WTC11 (cell line): Measurements from ENCODE around the gene ITGAE. TPM values are rescaled to one million over a fixed set of nuclear protein-coding genes. Genes with fewer than 3 reads are reported as not detected.

ENCODE experiments used
- ATAC-seq: fragments of 200-7000 bp; cut with Tn5 transposase; 2 replicates; pipeline ENCODE4 v1.10.0; 2021; ENCODE audit warnings: mild to moderate bottlenecking, moderate library complexity
- CTCF ChIA-PET: fragments of 300-600 bp; sonication (Branson Sonifier 250); formaldehyde crosslinking; loops from one replicate; lab custom pipeline; 2021; ENCODE audit warnings: antibody characterized with exemption; lab: Charles Lee
- POLR2A ChIA-PET: fragments of 350-600 bp; sonication (Branson Sonifier 250); formaldehyde crosslinking; loops from one replicate; lab custom pipeline; 2021; ENCODE audit warnings: antibody characterized with exemption; lab: Charles Lee
- DNase-seq: peaks from one replicate; pipeline ENCODE4 v3.0.0; 2021; ENCODE audit warnings: low spot score
- H3K27ac Mint-ChIP-seq: 2 replicates; pipeline ENCODE4 v1.8.0; 2021; ENCODE audit warnings: mixed read lengths
- H3K27me3 Mint-ChIP-seq: 2 replicates; pipeline ENCODE4 v1.8.0; 2021; ENCODE audit warnings: low read depth, mild to moderate bottlenecking, moderate library complexity, mixed read lengths
- H3K36me3 Mint-ChIP-seq: 2 replicates; pipeline ENCODE4 v1.8.0; 2021; ENCODE audit warnings: mixed read lengths
- H3K4me1 Mint-ChIP-seq: 2 replicates; pipeline ENCODE4 v1.8.0; 2022; ENCODE audit warnings: mixed read lengths
- H3K4me3 Mint-ChIP-seq: 2 replicates; pipeline ENCODE4 v1.8.0; 2021; ENCODE audit warnings: mild to moderate bottlenecking, moderate library complexity, mixed read lengths
- H3K9me3 Mint-ChIP-seq: 2 replicates; pipeline ENCODE4 v1.8.0; 2021; ENCODE audit warnings: mixed read lengths
- ELF4 ChIP-seq: sonication (generic); formaldehyde crosslinking; IDR thresholded peaks from 2 replicates; pipeline ENCODE4 v1.8.1; 2022; ENCODE audit warnings: low read depth, mild to moderate bottlenecking, moderate library complexity, missing genetic modification reagents
- FOXK1 ChIP-seq: sonication (generic); formaldehyde crosslinking; IDR thresholded peaks from 2 replicates; pipeline ENCODE4 v1.8.0; 2022; ENCODE audit warnings: mild to moderate bottlenecking, moderate library complexity, missing genetic modification reagents
- GABPB1 ChIP-seq: sonication (generic); formaldehyde crosslinking; IDR thresholded peaks from 2 replicates; pipeline ENCODE4 v1.8.1; 2023; ENCODE audit warnings: mild to moderate bottlenecking, missing genetic modification reagents
- HMGA2 ChIP-seq: fragments of 250-450 bp; sonication (Bioruptor Pico); IDR thresholded peaks from 2 replicates; pipeline ENCODE4 v1.4.0; 2021; ENCODE audit warnings: mild to moderate bottlenecking, moderate library complexity
- IRF2 ChIP-seq: sonication (generic); formaldehyde crosslinking; IDR thresholded peaks from 2 replicates; pipeline ENCODE4 v1.8.0; 2022; ENCODE audit warnings: low read depth, missing genetic modification reagents, borderline replicate concordance
- JAZF1 ChIP-seq: fragments of 250-450 bp; sonication (Bioruptor Pico); IDR thresholded peaks from 2 replicates; pipeline ENCODE4 v1.9.0; 2021; ENCODE audit warnings: moderate library complexity, mild to moderate bottlenecking, inconsistent platforms
- MYBL2 ChIP-seq: sonication (generic); formaldehyde crosslinking; IDR thresholded peaks from 2 replicates; pipeline ENCODE4 v1.8.1; 2023; ENCODE audit warnings: mild to moderate bottlenecking, moderate library complexity, missing genetic modification reagents
- NFE2L1 ChIP-seq: sonication (generic); formaldehyde crosslinking; IDR thresholded peaks from 2 replicates; pipeline ENCODE4 v1.8.1; 2023; ENCODE audit warnings: missing genetic modification reagents
- PRRX2 ChIP-seq: fragments of 250-450 bp; sonication (Bioruptor Pico); IDR thresholded peaks from 2 replicates; pipeline ENCODE4 v1.8.0; 2021; ENCODE audit warnings: mild to moderate bottlenecking
- RELA ChIP-seq: sonication (generic); formaldehyde crosslinking; IDR thresholded peaks from 2 replicates; pipeline ENCODE4 v1.8.1; 2022; ENCODE audit warnings: missing genetic modification reagents, mild to moderate bottlenecking, borderline replicate concordance
- RORB ChIP-seq: fragments of 250-450 bp; sonication (Bioruptor Pico); IDR thresholded peaks from 2 replicates; pipeline ENCODE4 v1.9.0; 2021; ENCODE audit warnings: mild to moderate bottlenecking
- ZNF121 ChIP-seq: sonication (generic); formaldehyde crosslinking; IDR thresholded peaks from 2 replicates; pipeline ENCODE4 v1.8.0; 2023; ENCODE audit warnings: missing genetic modification reagents
- total RNA-seq: library from RNA; stranded (reverse); gene quantifications from 3 replicates; pipeline ENCODE4 v1.2.3, GENCODE V29; 2021
- TF ChIP-seq, protein P1 (sequence below): sonication (generic); formaldehyde crosslinking; IDR thresholded peaks from 2 replicates; pipeline ENCODE4 v1.8.1; 2023; ENCODE audit warnings: mild to moderate bottlenecking, missing genetic modification reagents
- TF ChIP-seq, protein P2 (sequence below): fragments of 250-450 bp; sonication (Bioruptor Pico); IDR thresholded peaks from 2 replicates; pipeline ENCODE4 v1.9.0; 2021; ENCODE audit warnings: mild to moderate bottlenecking
- TF ChIP-seq, protein P3 (sequence below): sonication (generic); formaldehyde crosslinking; IDR thresholded peaks from 2 replicates; pipeline ENCODE4 v1.8.1; 2022; ENCODE audit warnings: mild to moderate bottlenecking, moderate library complexity, missing genetic modification reagents
- TF ChIP-seq, protein P4 (sequence below): sonication (generic); formaldehyde crosslinking; conservative IDR thresholded peaks from 2 replicates; pipeline ENCODE4 v1.8.1; 2022; ENCODE audit warnings: mild to moderate bottlenecking, missing genetic modification reagents
- TF ChIP-seq, protein P5 (sequence below): sonication (generic); formaldehyde crosslinking; IDR thresholded peaks from 2 replicates; pipeline ENCODE4 v1.8.0; 2023; ENCODE audit warnings: mild to moderate bottlenecking, missing genetic modification reagents
- TF ChIP-seq, protein P6 (sequence below): fragments of 250-450 bp; sonication (Bioruptor Pico); IDR thresholded peaks from 2 replicates; pipeline ENCODE4 v2.1.2; 2022; ENCODE audit warnings: mild to moderate bottlenecking, moderate library complexity
- TF ChIP-seq, protein P7 (sequence below): sonication (generic); formaldehyde crosslinking; IDR thresholded peaks from 2 replicates; pipeline ENCODE4 v1.8.1; 2022; ENCODE audit warnings: low read depth, missing genetic modification reagents, borderline replicate concordance

The ITGAE gene
- total RNA-seq, 1 experiment from 2014 or later = 19.5 TPM

DNA sequence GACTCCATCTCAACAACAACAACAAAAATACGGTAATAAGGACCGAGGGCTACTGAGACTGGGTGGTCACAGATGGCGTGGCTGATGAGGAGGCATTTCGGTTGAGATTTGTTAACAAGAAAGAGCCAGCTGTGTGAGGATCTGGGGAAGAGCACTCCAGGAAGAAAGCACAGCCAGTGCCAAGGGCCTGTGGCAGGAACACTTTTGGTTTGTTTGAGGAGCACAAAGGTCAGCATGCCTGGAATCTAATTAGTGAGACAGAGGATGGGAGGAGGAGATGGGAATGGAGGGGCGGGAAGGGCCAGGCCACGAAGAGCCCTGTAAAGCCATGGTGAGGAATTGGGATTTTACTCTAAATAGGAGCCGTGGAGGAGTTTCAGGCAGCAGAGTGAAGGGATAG, 52.4 kb downstream of the ITGAE start:
- ChIA-PET POLR2A (no interaction called here), CTCF (interaction anchor here (1.2 to 10.0 kb wide), 2 partner anchors 10 to 14 kb away, joined by 3 to 117 read pairs; no protein-coding TSS in a partner anchor)
- no peaks in the 10 kb centered on the region for H3K36me3 Mint-ChIP-seq
- H3K9me3 Mint-ChIP-seq = no peaks in the 10 kb centered on the region
- DNase-seq (no peak), ATAC-seq (no peak)
- TF ChIP-seq, protein P1, sequence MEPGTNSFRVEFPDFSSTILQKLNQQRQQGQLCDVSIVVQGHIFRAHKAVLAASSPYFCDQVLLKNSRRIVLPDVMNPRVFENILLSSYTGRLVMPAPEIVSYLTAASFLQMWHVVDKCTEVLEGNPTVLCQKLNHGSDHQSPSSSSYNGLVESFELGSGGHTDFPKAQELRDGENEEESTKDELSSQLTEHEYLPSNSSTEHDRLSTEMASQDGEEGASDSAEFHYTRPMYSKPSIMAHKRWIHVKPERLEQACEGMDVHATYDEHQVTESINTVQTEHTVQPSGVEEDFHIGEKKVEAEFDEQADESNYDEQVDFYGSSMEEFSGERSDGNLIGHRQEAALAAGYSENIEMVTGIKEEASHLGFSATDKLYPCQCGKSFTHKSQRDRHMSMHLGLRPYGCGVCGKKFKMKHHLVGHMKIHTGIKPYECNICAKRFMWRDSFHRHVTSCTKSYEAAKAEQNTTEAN = no peak
- H3K4me1 Mint-ChIP-seq = peaks cover 5% of the 10 kb centered on the region; the same call in 1 of the 2 replicates
- no peaks in the 10 kb centered on the region for H3K27me3 Mint-ChIP-seq
- no peak overlapping the region for H3K4me3 Mint-ChIP-seq
- H3K27ac Mint-ChIP-seq = no peak overlapping the region

DNA sequence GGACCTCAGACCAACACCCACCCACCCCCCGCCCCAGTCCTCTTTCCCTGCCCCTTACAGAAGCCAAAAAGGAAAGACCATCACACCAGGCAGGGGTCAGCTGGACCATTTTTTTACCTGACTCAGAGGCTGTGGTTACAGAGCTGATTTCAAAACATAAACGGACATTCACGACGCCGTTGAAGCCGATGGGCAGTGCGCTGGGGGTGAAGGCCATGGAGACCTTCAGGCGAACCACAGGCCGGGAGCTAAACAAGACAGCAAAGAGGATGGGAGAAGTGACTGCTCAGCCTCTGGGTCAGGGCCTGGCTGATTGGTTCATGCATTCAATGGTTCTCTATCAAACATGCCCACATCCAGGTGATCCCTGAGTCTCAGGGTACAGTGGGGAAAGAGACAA, 53.2 kb downstream of the ITGAE start:
- Mint-ChIP-seq H3K27ac (0 out of 2 replicates have a peak overlapping the region, but pooled peaks have one; percentile 11), H3K27me3 (no peaks in the 10 kb centered on the region), H3K9me3 (no peaks in the 10 kb centered on the region), H3K4me3 (no peak overlapping the region)
- no peak for ATAC-seq
- TF ChIP-seq FOXK1 (no peak), MYBL2 (CRISPR knock-in tag) (no peak), IRF2 (no peak), ELF4 (CRISPR knock-in tag) (no peak), HMGA2 (no peak), NFE2L1 (CRISPR knock-in tag) (no peak), ZNF121 (no peak), PRRX2 (no peak), RORB (no peak), GABPB1 (CRISPR knock-in tag) (no peak), RELA (CRISPR knock-in tag) (no peak), JAZF1 (no peak)
- TF ChIP-seq, protein P2, sequence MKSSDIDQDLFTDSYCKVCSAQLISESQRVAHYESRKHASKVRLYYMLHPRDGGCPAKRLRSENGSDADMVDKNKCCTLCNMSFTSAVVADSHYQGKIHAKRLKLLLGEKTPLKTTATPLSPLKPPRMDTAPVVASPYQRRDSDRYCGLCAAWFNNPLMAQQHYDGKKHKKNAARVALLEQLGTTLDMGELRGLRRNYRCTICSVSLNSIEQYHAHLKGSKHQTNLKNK (CRISPR knock-in tag) = no peak
- TF ChIP-seq, protein P3, sequence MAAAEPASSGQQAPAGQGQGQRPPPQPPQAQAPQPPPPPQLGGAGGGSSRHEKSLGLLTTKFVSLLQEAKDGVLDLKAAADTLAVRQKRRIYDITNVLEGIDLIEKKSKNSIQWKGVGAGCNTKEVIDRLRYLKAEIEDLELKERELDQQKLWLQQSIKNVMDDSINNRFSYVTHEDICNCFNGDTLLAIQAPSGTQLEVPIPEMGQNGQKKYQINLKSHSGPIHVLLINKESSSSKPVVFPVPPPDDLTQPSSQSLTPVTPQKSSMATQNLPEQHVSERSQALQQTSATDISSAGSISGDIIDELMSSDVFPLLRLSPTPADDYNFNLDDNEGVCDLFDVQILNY (CRISPR knock-in tag) = no peak
- TF ChIP-seq, protein P4, sequence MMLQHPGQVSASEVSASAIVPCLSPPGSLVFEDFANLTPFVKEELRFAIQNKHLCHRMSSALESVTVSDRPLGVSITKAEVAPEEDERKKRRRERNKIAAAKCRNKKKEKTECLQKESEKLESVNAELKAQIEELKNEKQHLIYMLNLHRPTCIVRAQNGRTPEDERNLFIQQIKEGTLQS (CRISPR knock-in tag) = no peak
- TF ChIP-seq, protein P5, sequence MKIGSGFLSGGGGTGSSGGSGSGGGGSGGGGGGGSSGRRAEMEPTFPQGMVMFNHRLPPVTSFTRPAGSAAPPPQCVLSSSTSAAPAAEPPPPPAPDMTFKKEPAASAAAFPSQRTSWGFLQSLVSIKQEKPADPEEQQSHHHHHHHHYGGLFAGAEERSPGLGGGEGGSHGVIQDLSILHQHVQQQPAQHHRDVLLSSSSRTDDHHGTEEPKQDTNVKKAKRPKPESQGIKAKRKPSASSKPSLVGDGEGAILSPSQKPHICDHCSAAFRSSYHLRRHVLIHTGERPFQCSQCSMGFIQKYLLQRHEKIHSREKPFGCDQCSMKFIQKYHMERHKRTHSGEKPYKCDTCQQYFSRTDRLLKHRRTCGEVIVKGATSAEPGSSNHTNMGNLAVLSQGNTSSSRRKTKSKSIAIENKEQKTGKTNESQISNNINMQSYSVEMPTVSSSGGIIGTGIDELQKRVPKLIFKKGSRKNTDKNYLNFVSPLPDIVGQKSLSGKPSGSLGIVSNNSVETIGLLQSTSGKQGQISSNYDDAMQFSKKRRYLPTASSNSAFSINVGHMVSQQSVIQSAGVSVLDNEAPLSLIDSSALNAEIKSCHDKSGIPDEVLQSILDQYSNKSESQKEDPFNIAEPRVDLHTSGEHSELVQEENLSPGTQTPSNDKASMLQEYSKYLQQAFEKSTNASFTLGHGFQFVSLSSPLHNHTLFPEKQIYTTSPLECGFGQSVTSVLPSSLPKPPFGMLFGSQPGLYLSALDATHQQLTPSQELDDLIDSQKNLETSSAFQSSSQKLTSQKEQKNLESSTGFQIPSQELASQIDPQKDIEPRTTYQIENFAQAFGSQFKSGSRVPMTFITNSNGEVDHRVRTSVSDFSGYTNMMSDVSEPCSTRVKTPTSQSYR (CRISPR knock-in tag) = no peak
- TF ChIP-seq, protein P6, sequence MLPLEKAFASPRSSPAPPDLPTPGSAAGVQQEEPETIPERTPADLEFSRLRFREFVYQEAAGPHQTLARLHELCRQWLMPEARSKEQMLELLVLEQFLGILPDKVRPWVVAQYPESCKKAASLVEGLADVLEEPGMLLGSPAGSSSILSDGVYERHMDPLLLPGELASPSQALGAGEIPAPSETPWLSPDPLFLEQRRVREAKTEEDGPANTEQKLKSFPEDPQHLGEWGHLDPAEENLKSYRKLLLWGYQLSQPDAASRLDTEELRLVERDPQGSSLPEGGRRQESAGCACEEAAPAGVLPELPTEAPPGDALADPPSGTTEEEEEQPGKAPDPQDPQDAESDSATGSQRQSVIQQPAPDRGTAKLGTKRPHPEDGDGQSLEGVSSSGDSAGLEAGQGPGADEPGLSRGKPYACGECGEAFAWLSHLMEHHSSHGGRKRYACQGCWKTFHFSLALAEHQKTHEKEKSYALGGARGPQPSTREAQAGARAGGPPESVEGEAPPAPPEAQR (CRISPR knock-in tag) = no peak
- TF ChIP-seq, protein P7, sequence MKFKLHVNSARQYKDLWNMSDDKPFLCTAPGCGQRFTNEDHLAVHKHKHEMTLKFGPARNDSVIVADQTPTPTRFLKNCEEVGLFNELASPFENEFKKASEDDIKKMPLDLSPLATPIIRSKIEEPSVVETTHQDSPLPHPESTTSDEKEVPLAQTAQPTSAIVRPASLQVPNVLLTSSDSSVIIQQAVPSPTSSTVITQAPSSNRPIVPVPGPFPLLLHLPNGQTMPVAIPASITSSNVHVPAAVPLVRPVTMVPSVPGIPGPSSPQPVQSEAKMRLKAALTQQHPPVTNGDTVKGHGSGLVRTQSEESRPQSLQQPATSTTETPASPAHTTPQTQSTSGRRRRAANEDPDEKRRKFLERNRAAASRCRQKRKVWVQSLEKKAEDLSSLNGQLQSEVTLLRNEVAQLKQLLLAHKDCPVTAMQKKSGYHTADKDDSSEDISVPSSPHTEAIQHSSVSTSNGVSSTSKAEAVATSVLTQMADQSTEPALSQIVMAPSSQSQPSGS (CRISPR knock-in tag) = no peak
- TF ChIP-seq, all 79 proteins: peak for 0
- no peaks in the 10 kb centered on the region for H3K36me3 Mint-ChIP-seq
- ChIA-PET CTCF (interaction anchor here (1.3 to 2.5 kb wide), 2 partner anchors 9 to 10 kb away, joined by 4 to 27 read pairs; no protein-coding TSS in a partner anchor), POLR2A (interaction anchor here (0.6 kb wide), 1 partner anchor 117 kb away, joined by 4 read pairs; no protein-coding TSS in a partner anchor)
- no peaks in the 10 kb centered on the region for H3K4me1 Mint-ChIP-seq
- DNase-seq = no peak
